DND-41 (cell line): Measurements from ENCODE around the gene TTLL9.

Source experiments
- ATAC-seq: fragments of 200-7000 bp; cut with Tn5 transposase; 3 replicates; pipeline ENCODE4 v1.9.1; 2021; ENCODE audit warnings: low read depth; ENCODE audit not compliant: insufficient read depth
- DNase-seq: peaks from one replicate; pipeline ENCODE4 v3.0.0-alpha.2; 2020
- H2AFZ ChIP-seq: 2 replicates; pipeline ENCODE4 v1.6.0; 2012; ENCODE audit warnings: low read depth, low read length
- H3K27ac ChIP-seq: 2 replicates; pipeline ENCODE4 v1.5.1; 2012; ENCODE audit warnings: low read length, inconsistent platforms
- H3K27me3 ChIP-seq: fragments of 200-600 bp; sonication (generic); 2 replicates; pipeline ENCODE4 v1.6.0; 2012; ENCODE audit warnings: low read length, mild to moderate bottlenecking, inconsistent platforms; ENCODE audit not compliant: insufficient read depth, poor library complexity
- H3K36me3 ChIP-seq: 2 replicates; pipeline ENCODE4 v1.5.1; 2012; ENCODE audit warnings: low read length, inconsistent platforms; ENCODE audit not compliant: insufficient read depth
- H3K4me1 ChIP-seq: 2 replicates; pipeline ENCODE4 v1.5.1; 2012; ENCODE audit warnings: mild to moderate bottlenecking, low read length; ENCODE audit not compliant: insufficient read depth
- H3K4me2 ChIP-seq: 2 replicates; pipeline ENCODE4 v1.6.0; 2012; ENCODE audit warnings: mild to moderate bottlenecking, moderate library complexity, low read length, inconsistent platforms; ENCODE audit not compliant: insufficient read depth
- H3K4me3 ChIP-seq, 2 experiments: fragments of 200-600 bp in 1 of 2; shearing (Covaris generic) in 1 of 2; 2 replicates each; pipeline ENCODE4 v1.5.1; 2012 to 2016; ENCODE audit warnings: inconsistent platforms in 2 of 2, low read length in 2 of 2, mild to moderate bottlenecking in 2 of 2, low read depth in 1 of 2, moderate library complexity in 1 of 2
- H3K79me2 ChIP-seq: 2 replicates; pipeline ENCODE4 v1.6.0; 2012; ENCODE audit warnings: low read length, inconsistent platforms; ENCODE audit not compliant: insufficient read depth
- H3K9ac ChIP-seq: 2 replicates; pipeline ENCODE4 v1.6.0; 2012; ENCODE audit warnings: low read depth, mild to moderate bottlenecking, inconsistent platforms, low read length, moderate library complexity
- H3K9me3 ChIP-seq: 2 replicates; pipeline ENCODE4 v1.5.1; 2012; ENCODE audit warnings: low read length, moderate library complexity, mild to moderate bottlenecking, inconsistent platforms; ENCODE audit not compliant: insufficient read depth, severe bottlenecking
- H4K20me1 ChIP-seq: 2 replicates; pipeline ENCODE4 v1.6.0; 2012; ENCODE audit warnings: low read length; ENCODE audit not compliant: insufficient read depth
- CTCF ChIP-seq: IDR thresholded peaks from 2 replicates; pipeline ENCODE4 v1.5.1; 2012; ENCODE audit warnings: borderline replicate concordance, low read length, moderate library complexity, mild to moderate bottlenecking; ENCODE audit not compliant: poor library complexity, severe bottlenecking; ENCODE audit errors: extremely low read depth
- EZH2 ChIP-seq: IDR thresholded peaks from 3 replicates; pipeline ENCODE4 v1.6.1; 2012; ENCODE audit warnings: borderline replicate concordance, low read depth, mild to moderate bottlenecking, moderate library complexity, low read length, inconsistent platforms; ENCODE audit not compliant: severe bottlenecking

Gene TTLL9

GRCh38 chr20:31991339-31991705 is 120.9 kb downstream of the TTLL9 start:
- no peaks in the 10 kb centered on the region for H3K9me3 ChIP-seq
- H3K4me3 ChIP-seq = no peak overlapping the region
- H3K4me2 ChIP-seq = no peak overlapping the region
- no peak for TF ChIP-seq CTCF
- no peak for TF ChIP-seq EZH2
- H3K36me3 ChIP-seq = no peaks in the 10 kb centered on the region
- peaks cover 18% of the 10 kb centered on the region for H3K27me3 ChIP-seq
- no peaks in the 10 kb centered on the region for H3K79me2 ChIP-seq
- no peak overlapping the region for H3K27ac ChIP-seq
- no peaks in the 10 kb centered on the region for H3K4me1 ChIP-seq
- ATAC-seq (no peak), DNase-seq (no peak)
- H4K20me1 ChIP-seq = peaks cover 5% of the 10 kb centered on the region; the same call in 1 of the 2 replicates
- H3K9ac ChIP-seq = no peak overlapping the region
- H2AFZ ChIP-seq = no peak overlapping the region

- TF ChIP-seq EZH2 = no peak
- TF ChIP-seq CTCF = no peak
Measured at GRCh38 chr20:31992086-31992485, 121.7 kb downstream of the TTLL9 start.

More at GRCh38 chr20:31992086-31992485, 121.7 kb downstream of the TTLL9 start:
- no peak overlapping the region for H3K9ac ChIP-seq
- ATAC-seq (no peak), DNase-seq (no peak)
- H3K4me1 ChIP-seq = no peaks in the 10 kb centered on the region
- H3K36me3 ChIP-seq = no peaks in the 10 kb centered on the region
- H4K20me1 ChIP-seq = peaks cover 5% of the 10 kb centered on the region; the same call in 1 of the 2 replicates
- H3K79me2 ChIP-seq = no peaks in the 10 kb centered on the region
- H3K9me3 ChIP-seq = no peaks in the 10 kb centered on the region
- no peak overlapping the region for H2AFZ ChIP-seq
- H3K4me2 ChIP-seq = no peak overlapping the region
- no peak overlapping the region for H3K27ac ChIP-seq
- H3K4me3 ChIP-seq = no peak overlapping the region
- peaks cover 18% of the 10 kb centered on the region for H3K27me3 ChIP-seq
